Measurements from ENCODE around the gene ZG16B. TPM values are rescaled to one million over a fixed set of nuclear protein-coding genes. Genes with fewer than 3 reads are reported as not detected.
A peak's percentile ranks its signal among the peaks of the same experiment; 100 is the strongest.

The ZG16B gene
- total and polyA plus RNA-seq, 8 donors: 13.0 to 39.0 (median 22.3) TPM; not detected in 3

DNA sequence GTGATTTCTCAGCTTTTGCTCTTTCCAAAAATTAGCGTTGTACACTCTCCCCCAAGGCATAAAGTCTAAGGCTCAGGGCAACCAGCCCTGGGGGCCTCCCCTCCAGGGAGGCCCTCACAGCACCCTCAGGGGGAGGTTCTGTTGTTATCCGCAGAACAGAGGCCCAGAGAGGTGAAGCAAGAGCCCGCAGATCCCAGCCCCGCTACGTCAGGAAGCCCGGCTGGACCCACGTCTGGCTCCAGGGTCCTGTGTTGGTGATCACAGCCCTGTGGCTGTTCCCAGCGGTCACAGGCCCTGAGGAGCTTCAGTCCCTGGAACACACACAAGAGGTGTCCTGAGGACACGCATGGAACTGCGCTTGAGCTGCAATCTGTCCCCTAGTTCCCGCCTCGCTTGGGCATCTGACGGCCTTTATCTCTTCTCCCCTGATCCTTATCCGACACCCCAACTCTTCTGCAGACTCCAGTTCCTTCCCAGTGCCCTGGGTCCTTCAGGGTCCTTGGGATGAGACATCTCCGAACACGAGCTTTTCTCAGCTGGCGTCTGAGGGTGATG, 1.1 kb upstream of the ZG16B start:
- H3K27ac ChIP-seq: peak overlapping the region in 1 of 5 donors; percentile 81
- no peak overlapping the region for H3K4me3 ChIP-seq
- peaks cover 6 to 19% (median 17%) of the 10 kb centered on the region in 4 donors for H3K4me1 ChIP-seq
- TF ChIP-seq, protein P1, sequence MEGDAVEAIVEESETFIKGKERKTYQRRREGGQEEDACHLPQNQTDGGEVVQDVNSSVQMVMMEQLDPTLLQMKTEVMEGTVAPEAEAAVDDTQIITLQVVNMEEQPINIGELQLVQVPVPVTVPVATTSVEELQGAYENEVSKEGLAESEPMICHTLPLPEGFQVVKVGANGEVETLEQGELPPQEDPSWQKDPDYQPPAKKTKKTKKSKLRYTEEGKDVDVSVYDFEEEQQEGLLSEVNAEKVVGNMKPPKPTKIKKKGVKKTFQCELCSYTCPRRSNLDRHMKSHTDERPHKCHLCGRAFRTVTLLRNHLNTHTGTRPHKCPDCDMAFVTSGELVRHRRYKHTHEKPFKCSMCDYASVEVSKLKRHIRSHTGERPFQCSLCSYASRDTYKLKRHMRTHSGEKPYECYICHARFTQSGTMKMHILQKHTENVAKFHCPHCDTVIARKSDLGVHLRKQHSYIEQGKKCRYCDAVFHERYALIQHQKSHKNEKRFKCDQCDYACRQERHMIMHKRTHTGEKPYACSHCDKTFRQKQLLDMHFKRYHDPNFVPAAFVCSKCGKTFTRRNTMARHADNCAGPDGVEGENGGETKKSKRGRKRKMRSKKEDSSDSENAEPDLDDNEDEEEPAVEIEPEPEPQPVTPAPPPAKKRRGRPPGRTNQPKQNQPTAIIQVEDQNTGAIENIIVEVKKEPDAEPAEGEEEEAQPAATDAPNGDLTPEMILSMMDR (IDR thresholded peaks at IDR 0.05): no peak
- TF ChIP-seq POLR2A (IDR thresholded peaks at IDR 0.05) (no peak), POLR2AphosphoS5 (IDR thresholded peaks at IDR 0.05) (no peak), EP300 (IDR thresholded peaks at IDR 0.05) (no peak)
- no peak for DNase-seq
- intact Hi-C loops (cut with DNase I; ENCODE audit: low total_unique reads): no loop called here
- H3K27me3 ChIP-seq: peaks cover 0 to 78% (median 0%) of the 10 kb centered on the region in 3 donors
- H3K36me3 ChIP-seq: no peaks in the 10 kb centered on the region
- no peaks in the 10 kb centered on the region for H3K9me3 ChIP-seq
- WGBS, 5 donors: 89 to 94% (median 91%) methylated on average over 15 to 17 of the region's 17 CpGs

GRCh38 chr16:2830355-2830695, 222 bp downstream of the ZG16B start:
- no peaks in the 10 kb centered on the region for H3K9me3 ChIP-seq
- DNase-seq: no peak
- 51 to 100% (median 72%) methylated on average over 1 to 5 of the region's 5 CpGs for WGBS, 5 donors
- peaks cover 6 to 23% (median 20%) of the 10 kb centered on the region in 4 donors for H3K4me1 ChIP-seq
- TF ChIP-seq POLR2A (IDR thresholded peaks at IDR 0.05) (no peak), EP300 (IDR thresholded peaks at IDR 0.05) (no peak), POLR2AphosphoS5 (IDR thresholded peaks at IDR 0.05) (no peak)
- TF ChIP-seq, protein P1 (IDR thresholded peaks at IDR 0.05): no peak
- H3K27me3 ChIP-seq: peaks cover 0 to 70% (median 0%) of the 10 kb centered on the region in 3 donors
- no peaks in the 10 kb centered on the region for H3K36me3 ChIP-seq
- H3K4me3 ChIP-seq: peak overlapping the region in 1 of 4 donors; percentile 29
- peak overlapping the region in 4 of 5 donors; percentile 67 to 81 (median 74) for H3K27ac ChIP-seq
- intact Hi-C loops (cut with DNase I; ENCODE audit: low total_unique reads): no loop called here

- WGBS, 5 donors: 71 to 89% (median 79%) methylated on average over 12 to 15 of the region's 15 CpGs
- DNase-seq: no peak
- Histone ChIP-seq H3K27me3 (peaks cover 0 to 67% (median 0%) of the 10 kb centered on the region in 3 donors), H3K27ac (no peak overlapping the region), H3K4me3 (no peak overlapping the region), H3K36me3 (no peaks in the 10 kb centered on the region), H3K4me1 (peaks cover 11 to 27% (median 24%) of the 10 kb centered on the region in 4 donors), H3K9me3 (no peaks in the 10 kb centered on the region)
- intact Hi-C loops (cut with DNase I; ENCODE audit: low total_unique reads): no loop called here
- TF ChIP-seq, protein P1 (IDR thresholded peaks at IDR 0.05): no peak
- TF ChIP-seq POLR2AphosphoS5 (IDR thresholded peaks at IDR 0.05): no peak
- no peak for TF ChIP-seq POLR2A (IDR thresholded peaks at IDR 0.05)
- TF ChIP-seq EP300 (IDR thresholded peaks at IDR 0.05): no peak
Observed at GRCh38 chr16:2831203-2831602, 1.1 kb downstream of the ZG16B start.

- Histone ChIP-seq H3K4me3 (no peak overlapping the region), H3K27me3 (peaks cover 0 to 72% (median 0%) of the 10 kb centered on the region in 3 donors), H3K27ac (no peak overlapping the region), H3K36me3 (no peaks in the 10 kb centered on the region), H3K9me3 (no peaks in the 10 kb centered on the region), H3K4me1 (peaks cover 16 to 33% (median 30%) of the 10 kb centered on the region in 4 donors)
- TF ChIP-seq POLR2AphosphoS5 (IDR thresholded peaks at IDR 0.05) (no peak), EP300 (IDR thresholded peaks at IDR 0.05) (no peak), POLR2A (IDR thresholded peaks at IDR 0.05) (no peak)
- TF ChIP-seq, protein P1 (IDR thresholded peaks at IDR 0.05): no peak
- intact Hi-C loops (cut with DNase I; ENCODE audit: low total_unique reads): no loop called here
- no peak for DNase-seq
- WGBS, 5 donors: 27 to 81% (median 77%) methylated on average over 5 to 7 of the region's 7 CpGs
Observed at GRCh38 chr16:2833776-2834175, 3.7 kb downstream of the ZG16B start.
